HG03432 (cell line): Measurements from ENCODE around the gene NPAS3.

Experiments used
- ATAC-seq: cut with Tn5 transposase; IDR thresholded peaks from one replicate; pipeline ENCODE4 v1.9.1; 2021; ENCODE audit warnings: mild to moderate bottlenecking, moderate library complexity; ENCODE audit not compliant: unreplicated experiment

Gene NPAS3

DNA sequence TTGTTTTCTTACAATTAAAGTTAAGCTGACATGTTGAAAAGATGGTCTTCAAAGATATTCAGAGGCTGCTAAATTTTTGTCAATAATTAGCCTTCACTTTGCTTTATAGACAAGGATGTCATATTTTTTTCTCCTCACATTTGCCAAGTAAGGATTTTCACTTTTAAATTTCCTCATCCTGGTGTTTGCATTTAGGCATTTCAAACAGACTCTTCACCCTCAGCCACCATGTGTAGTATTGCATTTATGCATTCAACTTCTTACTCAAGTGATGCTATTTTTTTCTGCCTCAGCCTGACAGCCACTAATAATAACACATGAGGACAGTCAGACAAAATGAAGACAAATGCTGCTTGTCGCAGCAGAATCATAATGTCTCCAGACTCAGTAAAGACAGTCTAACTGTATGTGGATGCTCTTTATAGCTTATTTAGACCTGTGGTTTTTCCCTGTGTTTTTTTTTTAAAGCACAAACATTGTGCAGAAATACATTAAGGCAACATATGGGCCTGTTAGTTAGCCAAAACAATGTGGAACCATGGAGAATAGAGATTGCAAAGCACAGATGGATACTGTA lies 481.5 kb downstream of the NPAS3 start:
- no peak for ATAC-seq

DNA sequence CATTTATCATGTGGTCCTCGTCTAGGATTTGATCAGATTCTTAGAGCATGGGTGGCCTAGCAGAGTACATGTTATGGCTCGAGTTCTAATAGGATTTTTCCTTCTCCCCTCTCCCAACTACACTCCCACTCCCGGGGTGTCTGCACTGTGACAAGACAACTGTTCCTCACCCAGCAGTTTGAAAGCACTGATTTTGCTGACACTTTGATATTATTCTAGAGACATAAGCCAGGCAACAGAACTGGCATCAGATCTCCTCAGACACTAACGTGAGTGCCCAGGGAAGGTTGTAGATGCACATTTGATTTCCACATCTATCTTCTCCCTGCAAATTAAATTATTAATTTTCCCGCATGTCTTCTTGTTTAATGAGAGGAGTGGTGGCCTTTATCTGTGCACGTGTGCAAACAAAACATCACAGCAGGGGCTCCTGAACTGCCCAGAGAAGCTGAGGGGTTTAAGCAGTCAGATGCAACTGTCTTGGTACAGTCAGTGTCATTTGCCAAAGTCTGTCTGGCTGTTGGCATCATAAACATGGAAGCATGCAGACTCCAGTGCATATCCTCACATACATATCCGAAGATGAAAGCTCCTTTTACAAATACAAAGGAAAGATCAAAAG lies 491.8 kb downstream of the NPAS3 start:
- no peak for ATAC-seq

DNA sequence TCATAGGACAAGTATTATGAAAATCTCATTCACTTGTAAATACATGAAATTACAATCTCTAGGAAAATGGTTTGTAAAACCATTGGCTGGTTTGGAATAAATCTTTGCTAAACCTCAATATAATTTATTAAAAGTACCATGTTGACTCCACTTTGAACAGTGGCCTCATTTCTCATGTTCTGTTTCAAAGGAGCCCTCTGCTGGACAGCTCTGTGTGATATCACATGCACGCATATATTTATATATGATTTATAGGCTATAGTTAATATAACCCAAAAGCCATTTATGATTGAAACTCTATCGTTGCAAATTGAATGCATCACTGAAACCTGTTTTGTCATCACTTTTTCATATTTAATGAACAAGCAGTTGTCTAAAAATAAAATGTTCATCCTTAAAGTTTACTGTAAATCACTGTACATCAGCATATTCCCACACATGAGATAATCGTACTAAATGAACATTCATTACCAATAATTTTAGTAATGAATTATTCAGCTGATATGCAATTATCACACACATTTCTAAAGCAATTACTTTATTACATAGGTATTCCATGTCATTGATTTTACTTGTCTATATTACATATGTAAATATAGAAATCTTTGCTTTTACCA lies 493.8 kb downstream of the NPAS3 start:
- ATAC-seq = no peak

DNA sequence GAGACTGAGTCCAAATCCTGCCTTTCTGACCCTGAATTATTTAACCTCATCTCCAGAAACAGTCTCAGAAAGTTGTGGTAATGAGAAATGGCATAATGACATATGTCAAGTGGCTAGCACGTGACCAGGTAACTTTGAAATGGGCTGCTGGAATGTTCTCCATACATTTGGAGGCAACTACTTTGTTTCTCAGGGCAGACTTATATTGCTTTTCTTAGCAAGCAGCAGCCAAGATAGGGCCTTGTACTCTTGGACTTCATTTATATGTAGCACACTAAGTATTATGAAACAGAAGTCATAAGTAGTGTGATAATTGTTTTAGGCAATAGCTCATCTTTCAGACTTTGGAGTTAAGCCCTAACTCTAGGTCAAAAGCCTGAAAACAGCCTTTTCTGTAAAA lies 494.7 kb downstream of the NPAS3 start:
- ATAC-seq = no peak

DNA sequence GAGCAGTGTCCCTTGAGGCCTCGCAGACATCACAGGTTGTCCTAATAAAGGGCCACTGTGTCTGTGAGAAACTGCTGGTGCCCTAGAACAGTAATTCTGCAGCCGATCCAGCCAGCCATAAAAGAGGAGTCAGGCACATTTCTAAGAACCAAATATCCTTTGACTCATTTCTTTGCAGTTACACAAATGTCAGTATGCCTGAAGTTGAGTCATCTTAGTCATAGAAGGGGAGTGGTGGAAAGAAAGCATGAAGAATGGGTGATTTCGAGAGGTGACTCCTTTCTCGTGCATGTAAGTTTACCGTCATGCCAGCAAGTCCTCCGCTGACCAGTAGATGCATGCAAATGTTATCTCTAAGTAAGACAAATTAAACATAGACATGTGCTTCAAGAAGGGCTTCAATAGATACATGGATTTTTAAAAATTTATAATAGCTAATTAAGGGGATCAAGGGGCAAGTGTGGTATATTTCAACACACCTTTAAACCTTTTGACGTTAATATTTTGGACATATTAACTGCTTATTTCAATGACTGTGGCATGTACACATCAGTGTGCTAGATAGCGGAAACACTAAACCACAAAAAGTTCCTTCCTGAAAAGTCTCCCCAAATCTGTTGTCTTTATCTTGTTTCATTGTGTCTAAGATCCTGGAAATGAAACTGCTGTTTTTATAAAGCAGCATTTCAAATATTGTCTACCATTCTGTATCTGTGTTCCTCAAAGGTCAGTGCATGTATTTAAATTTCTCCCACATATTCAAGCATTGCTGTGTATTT lies 497.4 kb downstream of the NPAS3 start:
- no peak for ATAC-seq

DNA sequence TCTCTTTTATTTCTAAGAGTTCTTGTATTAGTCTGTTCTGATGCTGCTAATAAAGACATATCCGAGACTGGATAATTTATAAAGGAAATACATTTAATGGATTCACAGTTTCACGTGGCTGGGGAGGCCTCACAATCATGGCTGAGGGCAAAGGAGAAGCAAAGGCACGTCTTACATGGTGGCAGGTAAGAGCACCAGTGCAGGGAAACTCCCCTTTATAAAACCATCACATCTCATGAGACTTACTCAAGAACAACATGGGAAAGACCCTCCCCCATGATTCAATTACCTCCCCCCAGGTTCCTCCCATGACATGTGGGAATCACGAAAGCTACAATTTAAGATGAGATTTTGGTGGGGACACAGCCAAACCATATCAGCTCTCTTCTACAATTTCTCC lies 503.0 kb downstream of the NPAS3 start:
- no peak for ATAC-seq

DNA sequence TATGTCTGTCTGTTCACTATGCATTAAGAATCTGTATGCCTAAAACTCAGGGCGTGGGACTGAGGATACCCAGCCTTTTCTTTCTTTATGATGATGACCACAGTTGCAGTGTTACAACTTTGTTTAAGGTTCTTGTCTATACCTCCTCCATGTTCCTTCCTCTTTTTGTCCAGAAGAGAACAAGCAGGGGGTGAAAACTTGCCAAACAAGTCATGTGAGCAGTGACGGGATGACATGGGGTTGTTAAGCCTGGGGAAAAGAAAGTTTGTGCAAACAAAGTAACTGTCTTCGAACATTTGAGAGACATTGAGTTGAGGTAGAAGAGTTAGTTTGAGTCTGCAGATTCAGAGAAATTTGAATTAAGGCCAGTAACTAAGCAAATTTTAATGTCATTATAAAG lies 505.5 kb downstream of the NPAS3 start:
- no peak for ATAC-seq

DNA sequence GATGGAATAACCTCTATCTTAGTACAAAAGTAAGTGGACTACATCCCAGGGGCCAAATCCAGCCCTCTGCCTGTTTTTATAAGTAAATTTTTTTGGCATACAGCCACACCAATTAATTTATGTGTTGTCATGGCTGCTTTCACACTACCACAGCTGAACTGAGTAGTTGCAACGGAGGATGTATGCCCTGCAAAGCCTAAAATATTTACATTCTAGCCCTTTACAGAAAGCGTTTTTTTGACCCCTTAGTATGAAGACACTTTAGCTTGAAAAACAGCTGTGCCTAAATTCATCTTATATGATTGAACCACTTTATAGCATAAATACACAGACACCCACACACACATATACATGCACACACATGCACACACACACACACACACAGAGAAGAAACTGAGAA lies 510.6 kb downstream of the NPAS3 start:
- no peak for ATAC-seq

DNA sequence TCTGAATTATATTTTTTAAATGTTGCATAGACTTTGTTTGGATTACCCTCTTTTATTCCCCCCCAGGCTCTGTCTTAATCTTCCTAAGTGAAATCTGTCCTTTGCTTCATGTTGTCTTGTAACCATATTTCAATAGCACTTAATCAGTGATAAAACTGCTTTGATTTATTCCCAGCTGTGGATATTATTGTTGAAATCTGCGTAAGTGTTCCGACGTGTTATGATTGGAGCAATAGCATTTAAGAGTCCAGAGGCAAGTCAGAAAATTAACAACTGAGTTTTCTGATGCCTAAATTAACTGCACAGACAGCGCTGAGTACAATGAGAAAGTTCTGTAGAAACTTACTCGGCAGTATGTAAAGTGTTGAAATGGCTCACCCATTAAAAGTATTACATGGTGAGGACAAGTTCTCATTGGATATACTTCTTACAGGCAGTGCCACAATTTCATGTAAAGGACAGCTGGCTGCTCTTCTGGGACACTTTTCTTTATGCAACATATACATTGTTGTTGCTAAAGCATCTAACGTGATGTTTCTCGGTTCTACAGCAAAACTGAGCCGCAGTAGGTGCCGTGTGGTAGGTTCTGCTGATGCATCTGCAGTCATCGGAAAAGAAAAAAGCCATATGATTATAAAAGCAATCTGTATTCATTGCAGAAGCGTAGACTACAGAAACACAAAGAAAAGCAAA lies 511.2 kb downstream of the NPAS3 start:
- no peak for ATAC-seq

DNA sequence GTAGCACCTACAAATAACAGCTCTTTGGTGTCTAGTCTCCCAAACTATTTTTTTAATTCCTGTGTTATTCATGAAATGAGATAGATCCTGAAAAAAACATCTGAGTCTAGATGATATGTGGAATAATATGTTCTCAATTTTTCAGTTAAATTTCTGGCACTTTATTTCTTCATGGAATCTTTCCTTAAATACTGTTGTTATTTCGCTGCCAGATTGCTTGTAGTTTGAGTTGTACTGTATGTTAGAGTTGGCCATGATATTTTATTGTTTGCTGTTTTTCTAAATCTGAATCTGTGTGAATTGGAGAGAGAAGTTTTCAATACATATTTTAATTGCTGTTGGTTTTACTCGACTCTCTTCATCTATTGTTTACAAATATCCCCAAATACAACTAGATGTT lies 511.7 kb downstream of the NPAS3 start:
- ATAC-seq = no peak

DNA sequence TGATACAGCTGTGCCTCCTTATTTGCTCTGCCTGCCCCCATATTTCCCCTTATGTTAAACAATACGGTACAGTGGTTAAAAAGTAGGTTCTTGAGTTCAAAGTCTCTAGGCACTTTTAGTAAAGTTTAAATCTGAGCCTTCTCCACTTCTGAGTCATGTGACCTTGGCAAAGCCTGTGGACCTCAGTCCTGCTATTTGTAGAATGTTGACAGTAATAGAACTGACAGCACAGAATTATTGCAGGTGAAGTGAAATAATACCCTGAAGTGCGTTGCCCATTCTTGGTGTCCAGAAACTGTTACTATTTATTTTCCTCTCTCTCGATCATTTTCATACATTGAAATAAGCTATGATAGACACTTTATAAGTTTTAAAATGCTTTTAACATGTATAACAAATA lies 512.5 kb downstream of the NPAS3 start:
- ATAC-seq = no peak

DNA sequence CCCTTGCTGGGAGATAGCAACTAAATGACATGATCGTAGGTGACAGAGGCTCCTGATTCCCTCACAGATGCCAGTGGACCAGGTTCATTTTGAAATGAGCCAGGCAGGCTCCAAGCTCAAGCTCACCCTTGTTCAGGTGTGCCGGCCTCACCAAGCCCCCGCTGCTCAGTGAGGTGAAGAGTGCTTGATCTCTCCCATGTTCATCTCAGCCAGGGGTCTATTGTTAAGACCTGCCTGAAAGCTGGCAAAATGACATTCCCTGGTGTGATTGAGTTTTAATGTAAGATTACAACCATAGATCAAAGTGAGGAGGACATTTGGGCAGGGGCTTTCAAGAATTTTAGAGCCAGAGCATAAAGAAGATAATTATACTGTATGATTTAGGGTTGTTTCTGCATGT lies 514.3 kb downstream of the NPAS3 start:
- no peak for ATAC-seq

DNA sequence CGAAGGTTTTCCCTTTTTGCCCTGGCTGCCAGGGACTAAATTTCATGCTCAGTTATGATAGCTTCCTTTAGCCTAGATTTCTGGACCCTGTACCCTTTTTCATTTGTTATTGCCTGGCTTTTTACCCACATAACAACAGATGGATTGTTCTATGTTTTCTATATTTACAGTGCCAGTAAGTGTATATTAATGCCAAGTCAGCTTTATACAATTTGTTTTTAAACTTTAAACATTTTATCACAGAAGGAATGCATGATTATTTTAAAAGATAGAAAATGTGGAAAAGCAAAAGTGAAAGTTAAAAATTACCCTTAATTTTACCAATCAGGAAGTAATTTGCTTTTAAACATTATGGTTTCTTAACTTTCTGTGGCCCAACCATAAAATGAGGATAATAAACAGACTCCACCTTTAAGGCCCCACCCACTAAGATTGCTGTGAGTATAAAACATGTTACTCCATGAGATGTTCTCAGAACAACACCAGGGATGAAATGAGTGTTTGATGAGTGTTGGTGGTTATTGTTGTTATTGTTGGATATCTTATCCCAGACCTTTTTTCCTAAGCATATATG lies 515.4 kb downstream of the NPAS3 start:
- no peak for ATAC-seq

DNA sequence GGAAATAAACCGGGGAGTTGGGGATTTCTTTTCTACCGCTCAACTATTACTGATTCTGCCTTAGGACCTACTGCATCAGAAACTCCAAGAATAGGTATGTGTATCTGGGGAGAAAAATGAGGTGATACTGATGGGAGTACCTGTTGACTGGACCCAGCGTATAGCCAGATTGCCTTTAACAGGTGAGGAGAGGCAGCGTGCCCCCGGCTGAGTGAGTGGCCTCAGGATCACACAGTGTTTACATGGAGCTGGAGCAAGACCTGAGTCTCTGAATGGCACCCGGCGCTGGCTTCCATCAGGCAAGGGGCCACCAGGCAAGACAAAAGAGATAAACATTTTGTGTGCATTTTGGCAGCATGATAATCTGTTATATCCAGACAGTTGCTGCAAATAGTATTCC lies 516.0 kb downstream of the NPAS3 start:
- no peak for ATAC-seq

DNA sequence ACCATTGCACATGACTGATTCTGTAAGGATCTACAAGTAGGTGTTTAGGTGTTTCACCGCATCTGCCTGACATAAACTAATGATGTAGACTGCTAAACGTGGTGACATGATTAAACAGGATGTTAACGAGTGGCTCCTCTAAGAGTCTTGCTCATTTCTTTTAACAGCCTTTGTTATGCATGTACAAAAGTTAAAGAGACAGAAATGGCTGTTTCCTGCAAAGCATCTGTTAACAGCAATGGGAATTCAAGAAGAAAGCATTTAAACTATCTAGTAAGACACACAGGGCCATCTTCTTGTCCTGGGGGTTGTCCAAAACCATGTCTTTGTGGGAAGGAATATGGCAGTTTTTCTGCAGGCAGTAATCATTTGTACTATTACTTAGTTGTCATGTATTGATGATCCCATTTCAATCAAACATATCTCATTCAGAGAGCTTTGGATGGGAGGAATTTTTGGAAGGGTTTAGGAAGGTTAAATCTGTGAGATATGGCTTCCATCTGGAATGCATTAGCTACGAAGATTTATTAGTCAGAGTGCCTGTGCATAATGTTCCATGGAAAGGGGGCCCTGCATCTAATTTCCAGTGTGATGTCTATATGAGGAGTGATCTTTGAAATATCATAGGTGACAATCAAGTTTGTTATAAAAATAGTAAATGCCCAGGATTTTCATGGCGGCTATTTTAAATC lies 517.1 kb downstream of the NPAS3 start:
- ATAC-seq = no peak

DNA sequence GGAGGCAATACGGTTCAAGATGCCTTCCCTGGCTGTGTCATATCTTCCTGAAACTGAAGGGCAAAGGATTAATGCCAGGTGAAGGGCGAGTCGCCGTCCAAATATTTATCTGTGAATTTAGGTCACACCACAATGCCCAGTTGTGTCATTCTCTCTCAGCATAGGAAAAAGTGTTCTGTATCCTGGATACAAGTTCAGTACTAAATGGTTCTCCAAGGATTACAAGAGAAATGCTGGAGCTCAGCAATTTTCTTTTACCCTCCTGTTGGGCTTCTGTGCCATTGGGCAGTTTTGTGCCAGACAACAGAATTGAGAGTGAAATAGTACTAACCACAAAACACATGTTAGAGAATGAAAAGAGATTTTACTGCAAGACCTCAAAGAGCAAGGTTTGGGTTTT lies 518.3 kb downstream of the NPAS3 start:
- no peak for ATAC-seq

DNA sequence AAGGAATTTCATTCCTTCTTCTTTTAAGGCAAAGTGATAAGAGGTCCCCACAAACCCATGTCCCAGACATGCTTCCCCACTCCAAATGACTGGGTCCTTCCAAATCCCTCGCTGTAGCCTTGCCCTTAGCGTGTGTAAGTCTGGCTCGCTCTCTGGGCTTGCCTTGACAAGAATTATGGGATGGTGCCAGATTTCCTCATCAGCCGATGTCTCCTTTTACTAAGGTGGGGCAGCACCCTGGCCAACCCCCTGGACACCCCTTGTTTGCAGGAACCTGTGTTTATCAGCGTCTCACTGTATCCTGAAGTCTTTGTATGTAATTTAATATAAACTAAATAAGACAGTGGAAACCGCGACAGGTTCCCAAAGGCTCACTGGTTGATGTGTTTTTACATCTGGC lies 518.9 kb downstream of the NPAS3 start:
- ATAC-seq = no peak

DNA sequence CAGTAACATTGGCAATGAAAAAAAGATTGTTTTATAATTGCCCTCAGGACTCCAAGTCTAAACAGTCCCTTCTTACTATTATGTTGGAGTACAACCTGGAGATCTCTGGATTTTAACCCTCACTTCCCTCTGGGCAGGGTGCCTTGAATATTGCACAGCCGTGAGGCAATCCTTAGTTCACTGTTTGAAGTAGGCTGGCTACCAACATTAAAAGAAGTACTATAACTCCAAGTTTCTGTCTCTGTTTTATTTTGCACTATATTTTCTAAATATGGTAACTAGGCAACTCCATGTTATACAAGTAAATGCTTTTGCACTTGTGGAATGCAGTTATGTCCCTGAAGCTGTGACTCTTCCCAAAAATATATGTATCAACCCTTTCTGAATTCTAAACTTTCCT lies 521.5 kb downstream of the NPAS3 start:
- no peak for ATAC-seq

DNA sequence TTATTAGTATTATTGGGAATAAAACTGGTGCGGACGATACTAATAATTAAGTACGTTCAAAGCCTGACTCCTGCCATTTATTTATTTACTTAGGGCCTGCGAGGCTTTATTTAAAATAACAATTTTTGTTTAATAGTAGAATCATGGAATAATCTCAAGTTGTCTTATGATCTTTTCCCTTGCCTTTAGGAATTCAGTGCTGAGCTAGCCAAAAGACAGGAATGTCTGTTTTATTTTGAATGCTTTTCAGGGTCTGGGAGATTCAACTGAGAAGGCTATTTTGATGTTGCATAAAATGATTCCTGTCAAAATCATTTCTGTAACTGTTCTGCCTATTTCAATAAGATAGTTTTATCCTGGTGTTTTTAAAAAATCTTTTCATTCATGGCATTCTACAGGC lies 522.4 kb downstream of the NPAS3 start:
- ATAC-seq = no peak

DNA sequence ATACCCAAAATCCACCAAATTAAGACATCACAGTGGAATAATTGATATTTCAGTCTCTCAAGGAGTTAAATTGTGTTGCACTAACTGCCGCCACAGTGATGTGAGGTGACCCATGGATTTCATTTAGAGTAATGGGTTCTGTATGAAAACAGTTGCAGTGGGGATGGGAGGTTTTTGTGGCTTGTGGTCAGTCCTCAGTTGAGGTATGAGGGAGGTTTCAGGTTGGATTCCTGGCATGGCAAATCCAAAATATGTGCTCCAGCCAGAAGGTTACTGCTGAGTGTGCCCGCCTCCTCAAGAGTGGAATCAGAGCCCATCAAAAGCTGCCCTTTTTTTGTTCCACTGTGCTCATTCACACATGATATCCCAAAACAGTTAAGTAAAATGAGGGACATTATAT lies 525.1 kb downstream of the NPAS3 start:
- no peak for ATAC-seq
